HCT116 (cell line): ENCODE data around the gene SPRN. TPM values are rescaled to one million over a fixed set of nuclear protein-coding genes. Genes with fewer than 3 reads are reported as not detected.

ENCODE experiments used
- ATAC-seq: fragments of 200-7000 bp; cut with Tn5 transposase; 2 replicates; pipeline ENCODE4 v1.9.1; 2020; ENCODE audit warnings: mild to moderate bottlenecking, moderate library complexity
- BruUV-seq: library from RNA; stranded (reverse); fragments of 400-500 nt; replicated peaks from 2 replicates; lab custom pipeline; 2021; lab: Mats Ljungman, UMichigan
- CTCF ChIA-PET: fragments of 300-600 bp; sonication (Branson Sonifier 250); formaldehyde crosslinking; loops from one replicate; lab custom pipeline; 2021; ENCODE audit warnings: antibody characterized with exemption; lab: Charles Lee
- POLR2A ChIA-PET: fragments of 300-600, 350-600 bp; sonication (Branson Sonifier 250); formaldehyde crosslinking; loops from one replicate; lab custom pipeline; 2021; ENCODE audit warnings: antibody characterized with exemption; lab: Charles Lee
- RAD21 ChIA-PET, 2 experiments: fragments of 300-600 bp; sonication (Branson Sonifier 250); formaldehyde crosslinking; loops; one replicate each; lab custom pipeline; 2023; ENCODE audit warnings: low total read pairs in 2 of 2; ENCODE audit not compliant: uncharacterized antibody in 2 of 2, unreplicated experiment in 2 of 2, low non-redundant PET in 1 of 2; lab: Charles Lee
- DNase-seq: peaks from one replicate; pipeline ENCODE4 v3.0.0-alpha.2; 2010; ENCODE audit warnings: low read depth, low spot score
- H2AFZ ChIP-seq: fragments of 200-600 bp; shearing (Covaris generic), sonication (generic); 2 replicates; pipeline ENCODE4 v1.6.1; 2017; ENCODE audit warnings: low read depth, mixed run types, mixed read lengths, antibody characterized with exemption, low read length; ENCODE audit not compliant: poor library complexity, severe bottlenecking
- H3K27ac ChIP-seq: 2 replicates; pipeline ENCODE4 v1.5.1; 2012; ENCODE audit warnings: low read depth, low read length
- H3K27me3 ChIP-seq: fragments of 200-600 bp; sonication (generic); 2 replicates; pipeline ENCODE4 v1.6.1; 2016; ENCODE audit warnings: mixed run types, low read length, mixed read lengths; ENCODE audit not compliant: insufficient read depth
- H3K36me3 ChIP-seq, 2 experiments: fragments of 200-500 bp in 1 of 2; fragments of 200-600 bp in 1 of 2; sonication (Bioruptor generic) in 1 of 2; sonication (generic) in 1 of 2; 2 replicates each; pipeline versions ENCODE4 v1.5.1 to v1.6.1; 2014 to 2016; ENCODE audit warnings: low read length in 2 of 2, inconsistent platforms in 1 of 2, mixed read lengths in 1 of 2, mixed run types in 1 of 2; ENCODE audit not compliant: insufficient read depth in 2 of 2, control insufficient read depth in 1 of 2
- H3K4me1 ChIP-seq, 2 experiments: fragments of 200-600 bp in 1 of 2; sonication (generic) in 1 of 2; 2 replicates each; pipeline versions ENCODE4 v1.5.1 to v1.6.1; 2012 to 2017; ENCODE audit warnings: low read length in 2 of 2, inconsistent platforms in 1 of 2, mild to moderate bottlenecking in 1 of 2, mixed read lengths in 1 of 2, mixed run types in 1 of 2, moderate library complexity in 1 of 2; ENCODE audit not compliant: insufficient read depth in 2 of 2, control insufficient read depth in 1 of 2
- H3K4me2 ChIP-seq: fragments of 200-600 bp; sonication (generic); 2 replicates; pipeline ENCODE4 v1.6.1; 2017; ENCODE audit warnings: mixed run types, low read length, mixed read lengths
- H3K4me3 ChIP-seq, 2 experiments: fragments of 200-600 bp in 1 of 2; sonication (generic) in 1 of 2; replicated peaks in 1 of 2; 2 replicates each; pipeline ENCODE4 v1.5.1; 2011 to 2016; ENCODE audit warnings: low read length in 2 of 2, control low read depth in 1 of 2, low read depth in 1 of 2, mild to moderate bottlenecking in 1 of 2, mixed read lengths in 1 of 2, mixed run types in 1 of 2
- H3K79me2 ChIP-seq: fragments of 200-600 bp; sonication (generic); 2 replicates; pipeline ENCODE4 v1.6.1; 2017; ENCODE audit warnings: mild to moderate bottlenecking, mixed run types, low read length, moderate library complexity, mixed read lengths; ENCODE audit not compliant: insufficient read depth
- H3K9ac ChIP-seq: fragments of 200-600 bp; sonication (generic); 2 replicates; pipeline ENCODE4 v1.6.1; 2016; ENCODE audit warnings: low read length, mixed read lengths
- H3K9me2 ChIP-seq: fragments of 200-600 bp; sonication (generic), shearing (Covaris generic); 2 replicates; pipeline ENCODE4 v1.6.1; 2017; ENCODE audit warnings: mixed run types, mild to moderate bottlenecking, moderate library complexity; ENCODE audit not compliant: insufficient read depth
- H3K9me3 ChIP-seq, 2 experiments: fragments of 200-500 bp in 1 of 2; fragments of 200-600 bp in 1 of 2; sonication (Bioruptor generic) in 1 of 2; sonication (generic) in 1 of 2; 2 replicates each; pipeline ENCODE4 v1.6.1; 2014 to 2017; ENCODE audit warnings: low read length in 2 of 2, mixed read lengths in 2 of 2, inconsistent platforms in 1 of 2, low read depth in 1 of 2, mild to moderate bottlenecking in 1 of 2, mixed run types in 1 of 2, moderate library complexity in 1 of 2; ENCODE audit not compliant: control insufficient read depth in 1 of 2, insufficient read depth in 1 of 2
- H4K20me1 ChIP-seq: fragments of 200-600 bp; sonication (generic), shearing (Covaris generic); 2 replicates; pipeline ENCODE4 v1.6.1; 2017; ENCODE audit warnings: mixed run types, mild to moderate bottlenecking, moderate library complexity; ENCODE audit not compliant: insufficient read depth
- CBX3 ChIP-seq: IDR thresholded peaks from 2 replicates; pipeline ENCODE4 v1.6.1; 2012; ENCODE audit warnings: low read depth
- CEBPB ChIP-seq: IDR thresholded peaks from 2 replicates; pipeline ENCODE4 v1.6.1; 2012; ENCODE audit warnings: low read depth
- EGR1 ChIP-seq: IDR thresholded peaks from 2 replicates; pipeline ENCODE4 v1.6.1; 2012; ENCODE audit warnings: low read depth
- EZH2 ChIP-seq: fragments of 200-600 bp; sonication (generic); IDR thresholded peaks from 2 replicates; pipeline ENCODE4 v1.6.1; 2017; ENCODE audit warnings: antibody characterized with exemption, mixed run types
- JUND ChIP-seq: IDR thresholded peaks from 2 replicates; pipeline ENCODE4 v1.6.1; 2012
- POLR2A ChIP-seq: IDR thresholded peaks from 2 replicates; pipeline ENCODE4 v1.7.0; 2011; ENCODE audit warnings: borderline replicate concordance; ENCODE audit not compliant: insufficient read depth, insufficient read length; ENCODE audit errors: extremely low read depth
- POLR2AphosphoS5 ChIP-seq: IDR thresholded peaks from 2 replicates; pipeline ENCODE4 v1.6.1; 2011; ENCODE audit warnings: mild to moderate bottlenecking, low read depth, low read length, moderate library complexity
- SP1 ChIP-seq: IDR thresholded peaks from 2 replicates; pipeline ENCODE4 v1.6.1; 2012; ENCODE audit warnings: low read depth
- SRF ChIP-seq: IDR thresholded peaks from 2 replicates; pipeline ENCODE4 v1.6.1; 2012; ENCODE audit warnings: low read depth
- intact Hi-C: fragments of 100-400 bp; cut with micrococcal nuclease; formaldehyde crosslinking; loops from 2 replicates; pipeline ENCODE4 v1.10.0; 2022
- total RNA-seq: library from RNA; stranded (reverse); gene quantifications from one replicate; pipeline ENCODE4 v1.2.1, GENCODE V29; 2021; ENCODE audit not compliant: unreplicated experiment
- TF ChIP-seq, protein P1 (sequence below): IDR thresholded peaks from 2 replicates; pipeline ENCODE4 v1.6.1; 2012; ENCODE audit warnings: low read depth
- TF ChIP-seq, protein P2 (sequence below), 3 experiments: fragments of 200-600 bp in 1 of 3; sonication (generic) in 1 of 3; IDR thresholded peaks in 2 of 3; conservative IDR thresholded peaks in 1 of 3; 2 replicates each; pipeline ENCODE4 v1.5.1; 2012 to 2017; ENCODE audit warnings: low read depth in 2 of 3, low read length in 2 of 3, antibody characterized with exemption in 1 of 3, borderline replicate concordance in 1 of 3, control low read depth in 1 of 3, mild to moderate bottlenecking in 1 of 3, mixed read lengths in 1 of 3, mixed run types in 1 of 3, moderate library complexity in 1 of 3; ENCODE audit not compliant: insufficient read depth in 1 of 3

The SPRN gene
- total RNA-seq, 1 experiment from 2014 or later, result not detected

- no peak overlapping the region for H3K4me2 ChIP-seq
- no peaks in the 10 kb centered on the region for H3K36me3 ChIP-seq
- no peaks in the 10 kb centered on the region for H4K20me1 ChIP-seq
- no peak overlapping the region for H2AFZ ChIP-seq
- H3K4me3 ChIP-seq, result no peak overlapping the region
- BruUV-seq, result no TSS peak
- RAD21 ChIA-PET, result no interaction called here
- no peaks in the 10 kb centered on the region for H3K9me2 ChIP-seq
- CTCF ChIA-PET, result no interaction called here
- no peaks in the 10 kb centered on the region for H3K79me2 ChIP-seq
- intact Hi-C loops, result no loop called here
- no peak overlapping the region for H3K9ac ChIP-seq
- H3K27ac ChIP-seq, result no peak overlapping the region
- ATAC-seq (no peak), DNase-seq (no peak)
- no peaks in the 10 kb centered on the region for H3K9me3 ChIP-seq
- no peaks in the 10 kb centered on the region for H3K27me3 ChIP-seq
- no peaks in the 10 kb centered on the region for H3K4me1 ChIP-seq
- TF ChIP-seq JUND (no peak), EZH2 (no peak), POLR2AphosphoS5 (no peak), CEBPB (no peak), SP1 (no peak), CBX3 (no peak)
- POLR2A ChIA-PET, result no interaction called here
Observed at GRCh38 chr10:133457100-133457841, 32.8 kb upstream of the SPRN start.

GRCh38 chr10:133456041-133456951 is 31.9 kb upstream of the SPRN start:
- Histone ChIP-seq H4K20me1 (no peaks in the 10 kb centered on the region), H3K4me1 (no peaks in the 10 kb centered on the region), H3K9me3 (no peaks in the 10 kb centered on the region), H3K4me2 (no peak overlapping the region), H3K27me3 (no peaks in the 10 kb centered on the region), H3K27ac (no peak overlapping the region), H3K79me2 (no peaks in the 10 kb centered on the region), H2AFZ (no peak overlapping the region), H3K4me3 (no peak overlapping the region), H3K9me2 (no peaks in the 10 kb centered on the region)
- intact Hi-C loops, result no loop called here
- ChIA-PET RAD21 (no interaction called here), POLR2A (no interaction called here), CTCF (no interaction called here)
- BruUV-seq, result no TSS peak
- DNase-seq (no peak), ATAC-seq (no peak)
- TF ChIP-seq EGR1 (no peak), SRF (no peak), POLR2A (no peak), SP1 (no peak), CEBPB (no peak)
- TF ChIP-seq, protein P1, sequence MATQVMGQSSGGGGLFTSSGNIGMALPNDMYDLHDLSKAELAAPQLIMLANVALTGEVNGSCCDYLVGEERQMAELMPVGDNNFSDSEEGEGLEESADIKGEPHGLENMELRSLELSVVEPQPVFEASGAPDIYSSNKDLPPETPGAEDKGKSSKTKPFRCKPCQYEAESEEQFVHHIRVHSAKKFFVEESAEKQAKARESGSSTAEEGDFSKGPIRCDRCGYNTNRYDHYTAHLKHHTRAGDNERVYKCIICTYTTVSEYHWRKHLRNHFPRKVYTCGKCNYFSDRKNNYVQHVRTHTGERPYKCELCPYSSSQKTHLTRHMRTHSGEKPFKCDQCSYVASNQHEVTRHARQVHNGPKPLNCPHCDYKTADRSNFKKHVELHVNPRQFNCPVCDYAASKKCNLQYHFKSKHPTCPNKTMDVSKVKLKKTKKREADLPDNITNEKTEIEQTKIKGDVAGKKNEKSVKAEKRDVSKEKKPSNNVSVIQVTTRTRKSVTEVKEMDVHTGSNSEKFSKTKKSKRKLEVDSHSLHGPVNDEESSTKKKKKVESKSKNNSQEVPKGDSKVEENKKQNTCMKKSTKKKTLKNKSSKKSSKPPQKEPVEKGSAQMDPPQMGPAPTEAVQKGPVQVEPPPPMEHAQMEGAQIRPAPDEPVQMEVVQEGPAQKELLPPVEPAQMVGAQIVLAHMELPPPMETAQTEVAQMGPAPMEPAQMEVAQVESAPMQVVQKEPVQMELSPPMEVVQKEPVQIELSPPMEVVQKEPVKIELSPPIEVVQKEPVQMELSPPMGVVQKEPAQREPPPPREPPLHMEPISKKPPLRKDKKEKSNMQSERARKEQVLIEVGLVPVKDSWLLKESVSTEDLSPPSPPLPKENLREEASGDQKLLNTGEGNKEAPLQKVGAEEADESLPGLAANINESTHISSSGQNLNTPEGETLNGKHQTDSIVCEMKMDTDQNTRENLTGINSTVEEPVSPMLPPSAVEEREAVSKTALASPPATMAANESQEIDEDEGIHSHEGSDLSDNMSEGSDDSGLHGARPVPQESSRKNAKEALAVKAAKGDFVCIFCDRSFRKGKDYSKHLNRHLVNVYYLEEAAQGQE, result no peak
- TF ChIP-seq, protein P2, sequence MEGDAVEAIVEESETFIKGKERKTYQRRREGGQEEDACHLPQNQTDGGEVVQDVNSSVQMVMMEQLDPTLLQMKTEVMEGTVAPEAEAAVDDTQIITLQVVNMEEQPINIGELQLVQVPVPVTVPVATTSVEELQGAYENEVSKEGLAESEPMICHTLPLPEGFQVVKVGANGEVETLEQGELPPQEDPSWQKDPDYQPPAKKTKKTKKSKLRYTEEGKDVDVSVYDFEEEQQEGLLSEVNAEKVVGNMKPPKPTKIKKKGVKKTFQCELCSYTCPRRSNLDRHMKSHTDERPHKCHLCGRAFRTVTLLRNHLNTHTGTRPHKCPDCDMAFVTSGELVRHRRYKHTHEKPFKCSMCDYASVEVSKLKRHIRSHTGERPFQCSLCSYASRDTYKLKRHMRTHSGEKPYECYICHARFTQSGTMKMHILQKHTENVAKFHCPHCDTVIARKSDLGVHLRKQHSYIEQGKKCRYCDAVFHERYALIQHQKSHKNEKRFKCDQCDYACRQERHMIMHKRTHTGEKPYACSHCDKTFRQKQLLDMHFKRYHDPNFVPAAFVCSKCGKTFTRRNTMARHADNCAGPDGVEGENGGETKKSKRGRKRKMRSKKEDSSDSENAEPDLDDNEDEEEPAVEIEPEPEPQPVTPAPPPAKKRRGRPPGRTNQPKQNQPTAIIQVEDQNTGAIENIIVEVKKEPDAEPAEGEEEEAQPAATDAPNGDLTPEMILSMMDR (IDR thresholded peaks at IDR 0.05 in 2 of 3, conservative IDR thresholded peaks at IDR 0.05 in 1 of 3; ENCODE audit: borderline replicate concordance in 1 of 3, insufficient read depth in 1 of 3, low read depth in 2 of 3, low read length in 2 of 3), result no peak
- TF ChIP-seq, all 23 proteins: peak for 0
- H3K36me3 ChIP-seq, result no peaks in the 10 kb centered on the region
- no peak overlapping the region for H3K9ac ChIP-seq
